Left lung (tissue), 10 donors: ENCODE data around the gene MAPKAPK5. TPM values are rescaled to one million over a fixed set of nuclear protein-coding genes. Genes with fewer than 3 reads are reported as not detected.
"Not testable (repeated sequence)": the region's sequence is repeated elsewhere in the genome, so short reads cannot be mapped to it uniquely, and the experiment has no call there.

Experiments
- ATAC-seq: fragments of 200-7000 bp; cut with Tn5 transposase; one replicate; pipeline ENCODE4 v1.9.1; 2020; ENCODE audit warnings: moderate library complexity
- DNase-seq, 4 donors: peaks; one replicate each; pipeline ENCODE4 v3.0.0-alpha.2; 2013 to 2020
- H3K27ac ChIP-seq, 2 donors: fragments of 200-600 bp; sonication (generic) in 1 of 2; one replicate each; pipeline versions ENCODE4 v1.5.0 to v1.8.0; 2020 to 2021
- H3K27me3 ChIP-seq, 2 donors: fragments of 200-600 bp; sonication (generic) in 1 of 2; one replicate each; pipeline versions ENCODE4 v1.5.0 to v1.8.0; 2020 to 2021
- H3K36me3 ChIP-seq, 2 donors: fragments of 200-600 bp; sonication (generic) in 1 of 2; one replicate each; pipeline versions ENCODE4 v1.5.0 to v1.8.0; 2020 to 2021
- H3K4me1 ChIP-seq, 2 donors: fragments of 200-600 bp; one replicate each; pipeline ENCODE4 v1.8.0; 2021
- H3K4me3 ChIP-seq, 2 donors: fragments of 200-600 bp; sonication (generic) in 1 of 2; one replicate each; pipeline versions ENCODE4 v1.5.0 to v1.8.0; 2020 to 2021; ENCODE audit warnings: mild to moderate bottlenecking in 1 of 2
- H3K9me3 ChIP-seq, 2 donors: fragments of 200-600 bp; sonication (generic) in 1 of 2; one replicate each; pipeline versions ENCODE4 v1.5.0 to v1.8.0; 2020 to 2021
- intact Hi-C, 2 donors: fragments of 100-400 bp; cut with DNase I; formaldehyde crosslinking; loops; one replicate each; pipeline versions ENCODE4 v1.11.2 to v1.14.2; 2022
- microRNA-seq, 2 donors: library from miRNA; unstranded; fragments of <30 nt; microRNA quantifications; one replicate each; pipeline ENCODE4, GENCODE V29; 2019
- polyA plus RNA-seq, 6 donors: library from polyadenylated mRNA; unstranded; fragments of 120-200 nt; gene quantifications; one replicate each; pipeline ENCODE4 v1.2.1, GENCODE V29; 2013; ENCODE audit not compliant: insufficient read length in 6 of 6
- total RNA-seq, 2 donors: library from RNA; stranded (reverse); fragmentation: NEBNext Ultra II Directional; extraction: Animal tissue kit (Norgen Biotek cat#: 25700); gene quantifications; one replicate each; pipeline ENCODE4 v1.2.1, GENCODE V29; 2021
- TF ChIP-seq, protein P1 (sequence below), 2 donors: fragments of 200-600 bp; sonication (generic) in 1 of 2; IDR thresholded peaks; one replicate each; pipeline versions ENCODE4 v1.5.0 to v1.8.0; 2021; ENCODE audit warnings: antibody characterized with exemption in 2 of 2
- donor health status: DM: no; HTN: yes; CAD: no.
- donor health status: DM: no; HTN: no; CAD: no.

The MAPKAPK5 gene
- total and polyA plus RNA-seq, 8 donors, result 31.7 to 57.9 (median 50.3) TPM

- Histone ChIP-seq H3K36me3 (no peaks in the 10 kb centered on the region), H3K4me1 (no peaks in the 10 kb centered on the region), H3K9me3 (no peaks in the 10 kb centered on the region), H3K27ac (no peak overlapping the region), H3K27me3 (no peaks in the 10 kb centered on the region), H3K4me3 (no peak overlapping the region)
- no peak for DNase-seq
- ATAC-seq, result no peak
- TF ChIP-seq, protein P1, sequence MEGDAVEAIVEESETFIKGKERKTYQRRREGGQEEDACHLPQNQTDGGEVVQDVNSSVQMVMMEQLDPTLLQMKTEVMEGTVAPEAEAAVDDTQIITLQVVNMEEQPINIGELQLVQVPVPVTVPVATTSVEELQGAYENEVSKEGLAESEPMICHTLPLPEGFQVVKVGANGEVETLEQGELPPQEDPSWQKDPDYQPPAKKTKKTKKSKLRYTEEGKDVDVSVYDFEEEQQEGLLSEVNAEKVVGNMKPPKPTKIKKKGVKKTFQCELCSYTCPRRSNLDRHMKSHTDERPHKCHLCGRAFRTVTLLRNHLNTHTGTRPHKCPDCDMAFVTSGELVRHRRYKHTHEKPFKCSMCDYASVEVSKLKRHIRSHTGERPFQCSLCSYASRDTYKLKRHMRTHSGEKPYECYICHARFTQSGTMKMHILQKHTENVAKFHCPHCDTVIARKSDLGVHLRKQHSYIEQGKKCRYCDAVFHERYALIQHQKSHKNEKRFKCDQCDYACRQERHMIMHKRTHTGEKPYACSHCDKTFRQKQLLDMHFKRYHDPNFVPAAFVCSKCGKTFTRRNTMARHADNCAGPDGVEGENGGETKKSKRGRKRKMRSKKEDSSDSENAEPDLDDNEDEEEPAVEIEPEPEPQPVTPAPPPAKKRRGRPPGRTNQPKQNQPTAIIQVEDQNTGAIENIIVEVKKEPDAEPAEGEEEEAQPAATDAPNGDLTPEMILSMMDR (IDR thresholded peaks at IDR 0.05), result no peak
- intact Hi-C loops, result no loop called here
Observed at GRCh38 chr12:111942557-111942956, 100.5 kb downstream of the MAPKAPK5 start.

DNA sequence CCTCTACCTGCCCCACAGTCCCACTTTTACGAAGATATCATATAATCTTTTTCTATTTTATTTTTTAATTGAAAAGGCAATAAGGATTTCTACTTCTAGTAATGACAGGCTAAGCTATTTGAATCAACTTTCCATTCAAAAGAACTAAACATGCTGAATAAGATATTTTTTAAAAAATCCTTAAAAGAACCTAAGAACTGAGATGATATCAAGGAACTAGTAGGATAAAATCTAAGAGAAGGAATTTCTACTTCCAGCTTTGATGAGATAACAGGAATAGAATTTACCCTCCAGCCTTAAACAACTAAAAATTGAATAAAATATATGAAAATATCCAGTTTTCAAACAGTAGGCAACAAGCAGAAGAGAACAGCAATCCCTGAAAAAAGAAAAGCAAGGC, 101.9 kb downstream of the MAPKAPK5 start:
- H3K27me3 ChIP-seq, result no peaks in the 10 kb centered on the region
- no peaks in the 10 kb centered on the region for H3K9me3 ChIP-seq
- H3K4me1 ChIP-seq, result no peaks in the 10 kb centered on the region
- H3K27ac ChIP-seq, result no peak overlapping the region
- H3K4me3 ChIP-seq, result no peak overlapping the region
- no peak for ATAC-seq
- intact Hi-C loops, result no loop called here
- DNase-seq, result no peak
- H3K36me3 ChIP-seq, result no peaks in the 10 kb centered on the region
- TF ChIP-seq, protein P1 (IDR thresholded peaks at IDR 0.05), result no peak

- H3K9me3 ChIP-seq, result peaks cover 0 to 11% of the 10 kb centered on the region in 2 donors
- intact Hi-C loops, H3K27ac ChIP-seq, H3K4me1 ChIP-seq, H3K4me3 ChIP-seq, DNase-seq, ATAC-seq, H3K36me3 ChIP-seq, H3K27me3 ChIP-seq: not testable (repeated sequence)
Observed at GRCh38 chr12:111950961-111951676, 109.1 kb downstream of the MAPKAPK5 start.

Small RNA genes within 50 kb of the gene (microRNA-seq; reads per million reads assigned to microRNA genes)
- gene MIR6761, result 1.0 to 1.6 reads per million in 2 donors

Other genes starting within 250 kb of the MAPKAPK5 start
- gene ATXN2, start 242.9 kb upstream of the MAPKAPK5 start, total RNA-seq, result 10 to 100 TPM; 60.9 to 63.3 TPM
- gene ATXN2, start 242.9 kb upstream of the MAPKAPK5 start, polyA plus RNA-seq, result 10 to 100 TPM; 64.1 to 90.2 (median 72.7) TPM
- 10 to 100 TPM; 15.2 to 15.3 TPM for gene BRAP, start 156.3 kb upstream of the MAPKAPK5 start, total RNA-seq
- 10 to 100 TPM; 17.5 to 20.1 (median 18.4) TPM for gene BRAP, start 156.3 kb upstream of the MAPKAPK5 start, polyA plus RNA-seq
- gene ACAD10, start 156.2 kb upstream of the MAPKAPK5 start, total RNA-seq, result 10 to 100 TPM; 19.8 to 23.3 TPM
- gene ACAD10, start 156.2 kb upstream of the MAPKAPK5 start, polyA plus RNA-seq, result 10 to 100 TPM; 31.8 to 44.3 (median 39.3) TPM
- 100 to 1,000 TPM; 239 to 289 TPM for gene ALDH2, start 75.3 kb upstream of the MAPKAPK5 start, total RNA-seq
- 100 to 1,000 TPM in 3 of 6 donors, 10 to 100 TPM in 3; 91.6 to 107 (median 101) TPM for gene ALDH2, start 75.3 kb upstream of the MAPKAPK5 start, polyA plus RNA-seq
- gene TMEM116, start 170.9 kb downstream of the MAPKAPK5 start, total RNA-seq, result 10 to 100 TPM; 19.8 to 24.6 TPM
- 10 to 100 TPM; 17.9 to 23.6 (median 19.7) TPM for gene TMEM116, start 170.9 kb downstream of the MAPKAPK5 start, polyA plus RNA-seq
- 100 to 1,000 TPM; 134 to 152 TPM for gene ERP29, start 171.2 kb downstream of the MAPKAPK5 start, total RNA-seq
- 100 to 1,000 TPM; 136 to 163 (median 150) TPM for gene ERP29, start 171.2 kb downstream of the MAPKAPK5 start, polyA plus RNA-seq